GM12873 (cell line): ENCODE data around the gene DNAJC7.

ENCODE experiments used
- CTCF ChIP-seq: IDR thresholded peaks from 2 replicates; pipeline ENCODE4 v1.5.1; 2012; ENCODE audit warnings: low read depth, mild to moderate bottlenecking, moderate library complexity, low read length, control low read depth; ENCODE audit not compliant: insufficient read depth; ENCODE audit errors: missing control alignments

Gene DNAJC7

GRCh38 chr17:42056635-42057034 is 39.4 kb upstream of the DNAJC7 start:
- no peak for TF ChIP-seq CTCF

DNA sequence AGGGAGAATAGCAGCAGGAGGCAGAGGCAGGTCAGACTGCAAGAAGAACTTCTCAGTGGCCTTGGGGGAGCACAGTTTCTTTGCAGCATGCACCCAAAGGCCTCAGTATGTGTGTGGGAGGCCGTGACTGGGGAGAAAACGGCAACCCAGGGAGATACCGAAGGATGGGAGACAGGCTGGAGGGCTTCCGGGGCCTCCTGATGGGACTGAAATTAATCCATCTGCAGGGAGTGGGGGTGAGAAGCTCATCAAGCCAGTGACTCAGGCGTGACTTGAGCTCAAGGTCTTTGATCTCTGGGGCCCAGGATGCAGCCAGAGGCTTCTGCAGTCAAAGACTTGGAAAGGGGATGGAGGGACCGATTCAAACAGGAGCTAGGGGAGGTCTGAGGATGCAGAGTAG is 38.3 kb upstream of the DNAJC7 start:
- TF ChIP-seq CTCF = no peak

GRCh38 chr17:42055027-42055426 is 37.8 kb upstream of the DNAJC7 start:
- no peak for TF ChIP-seq CTCF

DNA sequence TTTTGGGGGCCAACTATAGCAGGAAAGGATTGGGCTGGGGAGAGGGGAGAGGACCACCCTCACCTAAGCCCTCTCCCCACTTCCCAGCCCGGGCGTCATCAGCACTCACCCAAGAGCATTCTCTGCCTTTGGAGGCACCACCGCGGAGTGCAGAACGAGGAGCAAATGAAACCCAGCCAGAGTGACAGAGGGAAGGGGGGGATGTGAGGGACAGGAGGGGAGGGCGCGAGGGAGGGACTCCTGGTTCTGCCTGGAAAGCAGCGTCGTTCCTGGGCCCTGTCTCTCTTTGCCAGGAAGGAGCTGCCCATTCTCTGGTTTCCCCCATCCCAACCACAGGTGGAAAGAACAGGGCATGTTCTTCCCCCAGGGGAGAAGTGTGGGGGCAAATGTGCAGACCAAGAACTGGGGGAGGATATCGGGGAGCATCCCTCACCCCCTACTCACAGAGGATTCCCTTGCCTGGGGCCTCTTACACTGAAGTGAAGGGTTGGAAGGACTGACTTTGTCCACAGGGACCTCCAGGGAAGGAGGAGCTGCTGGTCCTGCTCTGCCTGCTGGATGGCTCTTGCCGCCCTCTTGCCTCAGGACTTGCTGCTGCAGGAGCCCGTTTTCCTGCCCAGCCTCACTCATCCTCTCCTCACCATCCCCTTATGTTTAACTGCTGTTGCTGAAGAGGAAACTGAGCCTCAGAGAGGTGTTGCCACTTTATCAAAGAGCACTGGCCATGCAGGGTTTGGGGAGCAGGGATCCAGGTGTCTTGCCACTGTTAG is 36.7 kb upstream of the DNAJC7 start:
- no peak for TF ChIP-seq CTCF

DNA sequence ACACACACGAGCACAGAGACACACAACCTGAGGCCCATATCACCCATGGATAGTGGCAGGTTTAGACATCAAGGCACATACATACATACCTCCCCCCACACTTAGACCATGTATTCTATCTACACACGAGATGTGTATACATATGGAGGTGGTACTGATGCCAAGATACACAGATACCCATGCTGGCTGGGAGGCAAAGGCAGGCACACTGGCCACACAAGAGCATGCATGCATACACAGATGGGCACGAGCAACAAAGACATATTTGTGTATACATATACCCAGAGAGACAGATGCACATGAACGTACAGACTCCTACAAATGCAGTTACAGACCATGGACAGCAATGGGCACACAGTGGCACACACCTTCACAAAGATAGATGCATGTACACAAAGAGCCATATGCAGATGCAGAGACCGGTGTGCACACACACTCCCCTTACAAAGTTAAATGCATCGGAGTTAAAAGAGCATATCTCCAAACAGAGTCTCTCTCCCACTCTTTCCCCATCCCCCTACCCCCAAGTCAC is 35.2 kb upstream of the DNAJC7 start:
- TF ChIP-seq CTCF = no peak

DNA sequence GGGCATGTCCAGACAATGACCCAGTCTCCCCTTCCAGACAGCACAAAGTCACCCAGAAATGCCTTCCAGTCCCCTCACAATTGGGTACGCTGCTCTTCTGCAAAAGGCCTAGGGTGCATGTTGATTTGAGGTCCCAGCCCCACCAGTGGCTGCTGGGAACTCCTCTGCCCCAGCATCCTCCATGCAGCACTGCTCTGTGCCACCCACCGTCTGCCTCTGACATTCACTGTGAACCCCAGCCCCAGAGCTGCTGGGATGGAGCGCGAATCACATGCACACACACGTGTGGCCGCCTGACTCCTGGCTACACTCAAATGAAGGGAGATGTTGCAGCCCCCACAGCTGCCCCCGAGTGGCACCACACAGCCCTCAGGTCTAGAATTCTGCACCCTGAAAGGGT is 34.4 kb upstream of the DNAJC7 start:
- no peak for TF ChIP-seq CTCF

DNA sequence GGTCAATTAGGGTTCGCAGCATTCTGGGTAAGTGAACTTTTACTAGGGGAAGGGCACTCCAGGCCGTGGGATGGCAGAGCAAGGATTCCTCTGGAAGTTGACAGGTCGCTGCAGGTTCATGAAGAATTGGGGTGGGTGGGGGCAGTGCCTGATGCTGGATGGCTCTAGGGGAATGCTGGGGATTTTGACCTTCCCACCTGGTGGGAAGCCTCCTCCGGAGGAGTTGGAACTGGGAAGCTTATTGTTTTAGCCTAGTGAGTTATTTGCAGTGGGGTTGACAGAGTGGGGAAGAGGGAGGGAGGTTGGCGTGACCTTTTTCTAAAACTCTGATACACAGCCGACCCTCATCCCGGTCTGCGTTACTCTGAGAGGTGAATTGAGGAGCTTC is 33.8 kb upstream of the DNAJC7 start:
- no peak for TF ChIP-seq CTCF
